Heart left ventricle (tissue), 16 donors: Measurements from ENCODE around the gene ENKD1. TPM values are rescaled to one million over a fixed set of nuclear protein-coding genes. Genes with fewer than 3 reads are reported as not detected.

ENCODE experiments used
- ATAC-seq, 4 donors: fragments of 200-7000 bp; cut with Tn5 transposase; one replicate each; pipeline ENCODE4 v1.9.1; 2020 to 2022; ENCODE audit warnings: moderate library complexity in 4 of 4, mild to moderate bottlenecking in 3 of 4, moderate number of reproducible peaks in 1 of 4
- DNase-seq, 5 donors: peaks; one replicate each; pipeline ENCODE4 v3.0.0-alpha.2; 2020
- H3K27ac ChIP-seq, 12 donors: fragments of 200-600 bp; sonication (generic) in 4 of 12; one replicate each; pipeline versions ENCODE4 v1.5.0 to v1.8.0; 2016 to 2022; ENCODE audit warnings: mild to moderate bottlenecking in 2 of 12
- H3K27me3 ChIP-seq, 9 donors: fragments of 200-600 bp; sonication (generic) in 2 of 9; one replicate each; pipeline versions ENCODE4 v1.5.1 to v1.8.0; 2016 to 2022; ENCODE audit warnings: mild to moderate bottlenecking in 3 of 9
- H3K36me3 ChIP-seq, 9 donors: fragments of 200-600 bp; sonication (generic) in 2 of 9; one replicate each; pipeline versions ENCODE4 v1.5.0 to v1.8.0; 2018 to 2022; ENCODE audit warnings: mild to moderate bottlenecking in 2 of 9
- H3K4me1 ChIP-seq, 12 donors: fragments of 200-600 bp; sonication (generic) in 4 of 12; one replicate each; pipeline versions ENCODE4 v1.5.0 to v1.8.0; 2016 to 2022; ENCODE audit warnings: mild to moderate bottlenecking in 3 of 12
- H3K4me3 ChIP-seq, 12 donors: fragments of 200-600 bp; sonication (generic) in 4 of 12; one replicate each; pipeline versions ENCODE4 v1.5.0 to v1.8.0; 2017 to 2022; ENCODE audit warnings: mild to moderate bottlenecking in 9 of 12, moderate library complexity in 4 of 12
- H3K9me3 ChIP-seq, 12 donors: fragments of 200-600 bp; sonication (generic) in 4 of 12; one replicate each; pipeline versions ENCODE4 v1.5.0 to v1.8.0; 2016 to 2022; ENCODE audit warnings: mild to moderate bottlenecking in 1 of 12
- POLR2A ChIP-seq, 2 donors: fragments of 450-650 bp; IDR thresholded peaks; one replicate each; pipeline ENCODE4 v1.6.1; 2017; ENCODE audit warnings: antibody characterized with exemption in 2 of 2, mild to moderate bottlenecking in 2 of 2, moderate library complexity in 2 of 2
- WGBS, 4 donors: extraction: QIAGEN DNeasy Blood & Tissue Kit in 2 of 4; methylation state at CpG; one replicate each; pipeline versions ENCODE4 v1.1.5 to v1.1.7; 2013 to 2018; 5-methylcytosine and 5-hydroxymethylcytosine counted together
- intact Hi-C, 10 donors: fragments of 100-400 bp; cut with DNase I; formaldehyde crosslinking; loops; one replicate each; pipeline versions ENCODE4 v1.11.1 to v1.14.2; 2022
- polyA plus RNA-seq, 2 donors: library from polyadenylated mRNA; stranded (reverse); fragments of 200-250 nt; gene quantifications; one replicate each; pipeline ENCODE4 v1.2.3, GENCODE V29; 2013
- total RNA-seq, 9 donors: library from RNA; depleted of rRNA in 2 of 9; stranded (reverse); fragments of >200 nt in 2 of 9; fragmentation: NEBNext Ultra II Directional in 3 of 9; extraction: Animal tissue kit (Norgen Biotek cat#: 25700) in 3 of 9; gene quantifications; one replicate each; pipeline versions ENCODE4 v1.1.0 to v1.2.4, GENCODE V29; 2016 to 2023
- TF ChIP-seq, protein P1 (sequence below), 12 donors: fragments of 200-600 bp; sonication (generic) in 4 of 12; IDR thresholded peaks; one replicate each; pipeline versions ENCODE4 v1.5.0 to v1.8.0; 2018 to 2022; ENCODE audit warnings: antibody characterized with exemption in 12 of 12, mild to moderate bottlenecking in 5 of 12
- donor health status: ischemic (EF 13 %, LVEDD 7.1; RV severe dilation, severe dysfunction).
- donor health status: healthy with polysubstance abuse.
- donor health status: DM: no; HTN: yes; CAD: no.
- donor health status: DM: no; HTN: no; CAD: no.
- donor health status: ischemic (EF 25% LVEDD 6.9; RV normal size, moderate dysfunction).
- donor health status: ischemic (EF 25% LVEDD 5.7; RV mildly dilated, moderate dysfunction).
- donor health status: healthy.
- donor health status: DM: yes; HTN: yes; CAD: no.
- donor health status: ischemic (EF 35%, LVEDD 5.7; RV mildly dilated, moderate dysfunction).
- donor health status: nonischemic (EF 11% LVEDD 7.7; RV severe dilation, severe dysfunction).
- donor health status: DM: yes; HTN: yes; CAD: no.
- donor health status: PGD.
- donor health status: ischemic (EF 29% LVEDD 5.4; RV normal size, mild dysfunction).
- donor health status: nonischemic (EF 23%, LVEDD 6.1; RV moderate dilation, normal function).

Gene ENKD1
- total and polyA plus RNA-seq, 11 donors, result 7.6 to 26.9 (median 10.6) TPM

DNA sequence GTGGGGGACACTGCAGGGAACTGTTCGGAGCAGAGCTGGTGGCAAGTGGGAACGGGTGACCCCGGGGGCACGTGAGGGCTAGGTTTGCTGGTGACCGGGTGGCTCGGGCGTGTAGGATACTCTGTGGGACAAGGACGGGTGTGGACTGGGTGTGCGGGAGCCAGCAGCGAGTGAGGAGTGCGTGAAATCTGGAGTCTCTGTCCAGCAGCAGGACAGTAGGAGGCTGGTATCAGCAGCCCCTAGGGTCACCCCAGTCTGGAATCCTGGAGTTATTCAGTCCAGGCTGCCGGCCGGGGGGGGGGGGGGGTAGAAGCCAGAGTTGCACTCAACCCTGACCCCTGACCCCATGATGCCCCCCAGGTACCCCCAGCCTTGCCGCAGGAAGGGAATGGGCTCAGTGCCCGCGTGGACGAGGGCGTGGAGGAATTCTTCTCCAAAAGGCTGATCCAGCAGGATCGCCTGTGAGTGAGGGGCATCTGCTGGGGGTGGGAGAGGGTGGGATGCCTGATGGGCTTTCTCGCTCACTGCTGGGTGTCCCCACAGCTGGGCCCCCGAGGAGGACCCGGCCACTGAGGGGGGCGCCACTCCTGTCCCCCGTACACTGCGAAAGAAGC is 12.7 kb downstream of the ENKD1 start:
- peaks cover 0 to 21% (median 0%) of the 10 kb centered on the region in 9 donors for H3K36me3 ChIP-seq
- ATAC-seq, result no peak
- no peak for TF ChIP-seq POLR2A (IDR thresholded peaks at IDR 0.05)
- TF ChIP-seq, protein P1, sequence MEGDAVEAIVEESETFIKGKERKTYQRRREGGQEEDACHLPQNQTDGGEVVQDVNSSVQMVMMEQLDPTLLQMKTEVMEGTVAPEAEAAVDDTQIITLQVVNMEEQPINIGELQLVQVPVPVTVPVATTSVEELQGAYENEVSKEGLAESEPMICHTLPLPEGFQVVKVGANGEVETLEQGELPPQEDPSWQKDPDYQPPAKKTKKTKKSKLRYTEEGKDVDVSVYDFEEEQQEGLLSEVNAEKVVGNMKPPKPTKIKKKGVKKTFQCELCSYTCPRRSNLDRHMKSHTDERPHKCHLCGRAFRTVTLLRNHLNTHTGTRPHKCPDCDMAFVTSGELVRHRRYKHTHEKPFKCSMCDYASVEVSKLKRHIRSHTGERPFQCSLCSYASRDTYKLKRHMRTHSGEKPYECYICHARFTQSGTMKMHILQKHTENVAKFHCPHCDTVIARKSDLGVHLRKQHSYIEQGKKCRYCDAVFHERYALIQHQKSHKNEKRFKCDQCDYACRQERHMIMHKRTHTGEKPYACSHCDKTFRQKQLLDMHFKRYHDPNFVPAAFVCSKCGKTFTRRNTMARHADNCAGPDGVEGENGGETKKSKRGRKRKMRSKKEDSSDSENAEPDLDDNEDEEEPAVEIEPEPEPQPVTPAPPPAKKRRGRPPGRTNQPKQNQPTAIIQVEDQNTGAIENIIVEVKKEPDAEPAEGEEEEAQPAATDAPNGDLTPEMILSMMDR (IDR thresholded peaks at IDR 0.05), result no peak
- no peaks in the 10 kb centered on the region for H3K9me3 ChIP-seq
- intact Hi-C loops, result loop anchor here in 2 of 10 donors (5.0 kb wide), 2 partner anchors 87 to 132 kb away; no protein-coding TSS in a partner anchor
- H3K27ac ChIP-seq, result no peak overlapping the region
- H3K4me1 ChIP-seq, result peaks cover 0 to 30% (median 12%) of the 10 kb centered on the region in 12 donors
- H3K4me3 ChIP-seq, result peak overlapping the region in 10 of 12 donors; percentile 16 to 56 (median 38)
- H3K27me3 ChIP-seq, result peaks cover 18 to 61% (median 41%) of the 10 kb centered on the region in 9 donors
- WGBS, 4 donors, result 32 to 40% (median 34%) methylated on average over 13 to 25 of the region's 25 CpGs
- peak in 1 of 5 donors; percentile 54 for DNase-seq

DNA sequence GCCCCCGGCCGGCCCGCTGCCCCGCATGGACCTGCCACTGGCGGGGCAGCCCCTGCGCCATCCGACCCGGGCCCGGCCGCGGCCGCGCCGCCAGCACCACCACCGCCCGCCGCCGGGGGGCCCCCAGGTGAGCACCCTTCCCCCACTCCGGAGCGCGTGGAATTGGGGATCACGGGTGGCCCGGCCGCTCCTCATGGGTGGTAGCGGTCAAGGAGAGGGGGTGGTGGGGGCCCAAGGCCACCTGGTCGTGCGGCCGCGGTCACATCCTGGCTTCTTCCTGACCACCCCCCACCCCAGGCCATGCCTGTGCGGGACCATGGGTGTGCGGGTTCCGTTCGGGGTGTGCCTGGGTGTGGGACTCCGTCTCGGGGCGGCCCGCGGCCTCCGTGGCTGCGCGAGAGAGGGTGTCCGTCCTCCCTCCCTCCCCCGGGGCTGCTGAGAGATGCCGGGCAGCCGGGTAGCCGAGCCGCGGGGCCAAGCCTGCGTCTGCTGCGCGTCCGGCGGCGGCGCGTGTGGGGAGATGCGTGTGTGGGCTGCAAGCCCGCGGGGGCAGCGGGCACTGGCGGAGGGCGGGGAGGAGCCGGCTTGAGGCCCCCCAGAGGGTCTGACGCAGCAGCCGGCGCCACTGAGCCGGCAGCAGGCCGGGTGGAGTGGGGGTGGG is 13.3 kb downstream of the ENKD1 start:
- intact Hi-C loops, result loop anchor here in 2 of 10 donors (5.0 kb wide), 2 partner anchors 86 to 131 kb away; no protein-coding TSS in a partner anchor
- H3K4me3 ChIP-seq, result peak overlapping the region; percentile 16 to 56 (median 42)
- no peak overlapping the region for H3K27ac ChIP-seq
- WGBS, 4 donors, result 4 to 16% (median 10%) methylated on average over 39 to 68 of the region's 68 CpGs
- TF ChIP-seq POLR2A (IDR thresholded peaks at IDR 0.05), result no peak
- TF ChIP-seq, protein P1 (IDR thresholded peaks at IDR 0.05), result peak in 2 of 12 donors; percentile 8 to 30
- ATAC-seq (no peak), DNase-seq (peak in 1 of 5 donors; percentile 60)
- H3K36me3 ChIP-seq, result peaks cover 0 to 15% (median 0%) of the 10 kb centered on the region in 9 donors
- peaks cover 0 to 31% (median 9%) of the 10 kb centered on the region in 12 donors for H3K4me1 ChIP-seq
- H3K27me3 ChIP-seq, result peaks cover 24 to 67% (median 47%) of the 10 kb centered on the region in 9 donors
- H3K9me3 ChIP-seq, result no peaks in the 10 kb centered on the region

DNA sequence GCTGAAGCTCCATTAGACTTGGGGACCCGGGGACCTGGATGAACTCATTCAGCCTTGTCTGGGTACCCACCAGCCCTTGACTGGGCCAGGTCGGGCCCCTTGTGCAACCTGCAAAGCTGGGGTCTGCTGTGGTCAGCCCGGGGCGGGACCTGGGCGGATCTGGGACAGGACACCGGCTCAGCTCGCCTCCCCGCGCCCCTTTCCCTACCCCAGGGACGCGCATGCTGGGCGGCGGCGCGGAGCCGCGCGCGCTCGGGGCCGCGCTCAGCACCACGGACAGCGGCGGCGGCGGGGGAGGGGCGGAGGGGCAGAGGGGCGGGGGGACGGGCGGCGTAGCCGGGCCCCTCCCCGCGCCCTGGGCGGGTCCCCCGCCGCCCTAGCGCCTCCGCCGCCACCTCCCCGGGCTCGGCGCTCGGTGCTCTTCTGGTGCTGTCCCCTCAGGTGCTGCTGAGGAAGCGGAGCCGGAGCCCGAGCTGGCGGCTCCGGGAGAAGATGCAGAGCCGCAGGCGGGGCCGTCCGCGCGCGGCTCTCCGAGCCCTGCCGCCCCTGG is 13.9 kb downstream of the ENKD1 start:
- Histone ChIP-seq H3K4me3 (peak overlapping the region in 10 of 12 donors; percentile 25 to 56 (median 44)), H3K36me3 (peaks cover 0 to 9% (median 0%) of the 10 kb centered on the region in 9 donors), H3K4me1 (peaks cover 0 to 34% (median 9%) of the 10 kb centered on the region in 12 donors), H3K27me3 (peaks cover 29 to 74% (median 53%) of the 10 kb centered on the region in 9 donors), H3K27ac (no peak overlapping the region), H3K9me3 (no peaks in the 10 kb centered on the region)
- ATAC-seq (peak in 1 of 4 donors; percentile 49), DNase-seq (no peak)
- intact Hi-C loops, result loop anchor here in 2 of 10 donors (5.0 kb wide), 2 partner anchors 85 to 130 kb away; no protein-coding TSS in a partner anchor
- no peak for TF ChIP-seq POLR2A (IDR thresholded peaks at IDR 0.05)
- TF ChIP-seq, protein P1 (IDR thresholded peaks at IDR 0.05), result no peak
- 4 to 17% (median 7%) methylated on average over 16 to 59 of the region's 59 CpGs; no CpG with 5 or more reads in 1 of the 4 donors for whole genome bisulfite sequencing, 4 donors
